Activated CD8-positive, alpha-beta memory T cell treated with anti-CD3 and anti-CD28 coated beads for 1 hour (primary cell): ENCODE data around the gene FLT4.

Experiments used
- DNase-seq, 2 donors: peaks; one replicate each; pipeline ENCODE4 v3.0.0-alpha.2; 2020; ENCODE audit warnings: low read depth in 1 of 2; ENCODE audit errors: extremely low read depth in 1 of 2

FLT4 gene

GRCh38 chr5:180609386-180609785, 40.0 kb downstream of the FLT4 start:
- no peak for DNase-seq

GRCh38 chr5:180608572-180609310, 40.7 kb downstream of the FLT4 start:
- DNase-seq, result no peak

GRCh38 chr5:180607861-180608571, 41.4 kb downstream of the FLT4 start:
- no peak for DNase-seq

- no peak for DNase-seq
These were observed 43.1 kb downstream of the FLT4 start for GRCh38 chr5:180606215-180606785.

GRCh38 chr5:180605554-180606214, 43.7 kb downstream of the FLT4 start:
- peak; percentile 16 to 37 for DNase-seq

- DNase-seq, result no peak
These were observed 45.1 kb downstream of the FLT4 start for GRCh38 chr5:180604271-180604670.

GRCh38 chr5:180603076-180603594, 46.3 kb downstream of the FLT4 start:
- DNase-seq, result no peak

GRCh38 chr5:180602481-180603075, 46.8 kb downstream of the FLT4 start:
- no peak for DNase-seq

GRCh38 chr5:180601591-180602480, 47.6 kb downstream of the FLT4 start:
- DNase-seq, result no peak

GRCh38 chr5:180600554-180601041, 48.8 kb downstream of the FLT4 start:
- DNase-seq, result no peak

GRCh38 chr5:180599981-180600553, 49.3 kb downstream of the FLT4 start:
- DNase-seq, result no peak

- no peak for DNase-seq
These were observed 49.8 kb downstream of the FLT4 start for GRCh38 chr5:180599590-180599914.

GRCh38 chr5:180598797-180599589, 50.4 kb downstream of the FLT4 start:
- no peak for DNase-seq

GRCh38 chr5:180598316-180598701, 51.1 kb downstream of the FLT4 start:
- DNase-seq, result no peak

- DNase-seq, result no peak
These were observed 52.6 kb downstream of the FLT4 start for GRCh38 chr5:180596668-180597231.

GRCh38 chr5:180596115-180596667, 53.2 kb downstream of the FLT4 start:
- DNase-seq, result no peak

GRCh38 chr5:180595381-180596114, 53.9 kb downstream of the FLT4 start:
- DNase-seq, result no peak

- DNase-seq, result no peak
These were observed 54.4 kb downstream of the FLT4 start for GRCh38 chr5:180595046-180595379.
